Stimulated activated CD8-positive, alpha-beta memory T cell treated with anti-CD3 and anti-CD28 coated beads, Interleukin-2, amount 100 ng/mL, for 48 hours (primary cell): ENCODE data around the gene BST1.
"Not testable (repeated sequence)": the region's sequence is repeated elsewhere in the genome, so short reads cannot be mapped to it uniquely, and the experiment has no call there.

ENCODE experiments used
- DNase-seq, 2 donors: peaks; one replicate each; pipeline ENCODE4 v3.0.0-alpha.2; 2020; ENCODE audit warnings: low read depth in 2 of 2

BST1 gene

GRCh38 chr4:15749001-15749400 lies 46.1 kb downstream of the BST1 start:
- DNase-seq, result no peak

GRCh38 chr4:15751153-15751552 lies 48.3 kb downstream of the BST1 start:
- DNase-seq, result no peak

- DNase-seq, result no peak
Measured at GRCh38 chr4:15753081-15753480, 50.2 kb downstream of the BST1 start.

- no peak for DNase-seq
Measured at GRCh38 chr4:15753786-15754185, 50.9 kb downstream of the BST1 start.

DNA sequence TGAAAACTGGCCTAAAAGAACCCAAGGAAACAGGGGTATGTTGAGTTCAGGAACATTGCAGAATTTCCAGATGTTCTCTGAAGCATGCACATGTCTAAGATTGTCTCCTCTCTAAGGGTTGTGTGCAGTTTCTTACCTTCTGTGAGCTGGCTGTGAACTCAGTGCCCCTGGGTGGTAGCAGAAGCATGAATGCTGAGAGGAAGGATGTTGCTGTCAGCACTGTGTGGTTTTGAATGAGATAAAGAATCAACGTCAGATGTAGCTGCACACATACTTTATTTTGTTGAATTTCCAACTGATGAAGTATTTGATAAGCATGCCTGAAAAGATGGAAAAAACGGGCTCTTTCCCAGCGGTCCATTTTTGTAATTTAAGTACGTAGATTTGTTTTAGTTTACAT lies 51.5 kb downstream of the BST1 start:
- DNase-seq, result peak in 1 of 2 donors; percentile 21

DNA sequence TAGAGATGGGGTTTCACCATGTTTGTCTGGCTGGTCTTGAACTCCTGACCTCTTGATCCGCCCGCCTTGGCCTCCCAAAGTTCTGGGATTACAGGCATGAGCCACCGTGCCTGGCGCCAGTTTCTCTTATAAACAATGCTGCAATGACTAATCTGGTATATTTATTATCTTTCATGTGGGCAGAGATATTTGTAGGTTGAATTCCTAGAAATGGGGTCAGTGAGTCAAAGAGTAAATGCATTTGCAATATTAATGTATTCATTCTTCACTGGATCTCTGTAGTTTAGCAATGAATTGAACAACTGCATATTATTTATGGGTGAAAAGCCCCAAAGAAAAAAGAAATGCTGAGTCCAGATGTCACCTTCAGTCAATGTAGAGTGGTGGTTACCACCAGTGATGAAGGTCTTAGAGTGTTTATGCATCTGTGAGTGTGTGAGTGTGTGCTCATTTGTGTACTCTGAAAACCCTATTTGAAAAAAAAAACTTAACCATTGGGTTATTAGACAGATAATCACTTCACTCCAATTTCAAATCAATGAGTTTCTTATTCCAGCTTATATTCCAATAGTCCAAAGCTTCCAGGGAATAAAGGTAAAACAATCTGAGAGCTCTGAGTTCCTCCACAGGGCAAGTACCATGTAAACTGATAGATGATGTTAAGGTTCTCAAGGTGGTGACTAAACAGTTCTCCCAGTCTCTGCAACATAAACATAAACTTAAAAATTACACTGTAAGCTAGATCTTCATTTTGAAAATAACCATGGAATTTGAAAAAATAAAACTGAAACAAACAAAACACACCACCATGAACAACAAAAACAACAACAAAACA lies 52.7 kb downstream of the BST1 start:
- DNase-seq, result peak; percentile 18 to 35

GRCh38 chr4:15756361-15756861 lies 53.5 kb downstream of the BST1 start:
- peak; percentile 53 to 61 for DNase-seq

- no peak for DNase-seq
Measured at GRCh38 chr4:15757054-15757453, 54.2 kb downstream of the BST1 start.

- DNase-seq, result no peak
Measured at GRCh38 chr4:15758294-15758693, 55.4 kb downstream of the BST1 start.

- DNase-seq, result not testable (repeated sequence)
Measured at GRCh38 chr4:15762460-15762859, 59.6 kb downstream of the BST1 start.

GRCh38 chr4:15765391-15765790 lies 62.5 kb downstream of the BST1 start:
- no peak for DNase-seq

GRCh38 chr4:15765910-15766697 lies 63.2 kb downstream of the BST1 start:
- DNase-seq, result no peak

GRCh38 chr4:15766821-15767220 lies 64.0 kb downstream of the BST1 start:
- DNase-seq, result no peak

- DNase-seq, result no peak
Measured at GRCh38 chr4:15769202-15769601, 66.3 kb downstream of the BST1 start.

- DNase-seq, result no peak
Measured at GRCh38 chr4:15771216-15772058, 68.6 kb downstream of the BST1 start.

DNA sequence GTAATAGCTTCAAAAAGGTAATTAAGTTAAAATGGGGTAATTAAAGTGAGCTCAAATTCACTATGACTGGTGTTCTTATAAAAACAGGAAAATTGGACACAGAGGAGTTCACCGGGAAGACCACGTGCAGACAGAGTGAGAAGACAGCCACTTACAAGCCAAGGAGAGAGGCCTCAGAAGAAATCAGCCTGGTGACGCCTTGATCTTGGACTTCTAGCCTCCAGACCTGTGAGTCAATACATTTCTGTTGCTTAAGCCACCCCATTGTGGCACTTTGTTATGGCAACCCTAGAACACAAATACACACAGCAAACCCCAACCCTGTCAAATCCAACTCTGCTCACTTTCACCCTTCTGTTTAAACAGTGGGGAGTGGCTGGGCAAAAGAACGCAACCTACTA lies 71.2 kb downstream of the BST1 start:
- DNase-seq, result no peak

- DNase-seq, result no peak
Measured at GRCh38 chr4:15776871-15777648, 74.2 kb downstream of the BST1 start.

DNA sequence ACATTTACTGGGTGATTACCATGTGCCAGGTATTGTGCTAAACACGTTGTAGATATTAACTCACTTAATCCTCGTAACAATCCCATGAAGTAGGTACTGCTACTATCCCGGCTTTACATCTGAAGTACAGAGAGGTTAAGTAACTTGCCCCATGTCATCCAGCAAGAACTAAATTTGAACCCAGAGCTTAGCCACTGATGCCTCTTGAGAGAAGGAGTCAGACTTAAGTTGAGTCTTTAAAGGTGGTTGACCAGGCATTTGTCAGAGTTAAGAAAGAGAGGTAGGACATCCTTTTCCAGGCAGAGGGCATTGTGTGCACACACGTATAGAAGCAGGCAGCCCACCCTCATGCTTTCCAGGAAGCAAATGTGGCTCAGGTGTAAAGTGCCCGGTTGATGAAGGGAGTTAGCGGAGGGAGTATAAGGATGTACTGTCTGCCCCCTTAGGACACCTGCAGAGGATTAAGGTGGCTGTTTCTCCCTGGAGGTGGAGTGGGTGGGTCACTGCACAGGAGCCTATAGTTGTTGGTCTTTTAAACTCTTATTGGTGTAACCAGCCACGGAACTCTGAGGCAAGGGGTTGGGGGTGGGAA lies 74.9 kb downstream of the BST1 start:
- DNase-seq, result no peak

GRCh38 chr4:15778289-15779241 lies 75.7 kb downstream of the BST1 start, which contains the start of gene CD38:
TSS of gene CD38 (plus strand) at chr4:15778328. CDS start at chr4:15778415, 87 bp downstream.
- DNase-seq, result peak; percentile 30 to 52
